Mesendoderm (in vitro differentiated cells): ENCODE measurements around the gene PIRT. TPM values are rescaled to one million over a fixed set of nuclear protein-coding genes. Genes with fewer than 3 reads are reported as not detected.

Source experiments
- DNase-seq: peaks from one replicate; pipeline ENCODE4 v3.0.0; 2013
- H2AK5ac ChIP-seq: 2 replicates; pipeline ENCODE4 v1.6.1; 2013; ENCODE audit warnings: low read length, inconsistent platforms
- H2BK120ac ChIP-seq: 2 replicates; pipeline ENCODE4 v1.6.1; 2013; ENCODE audit warnings: low read depth, mild to moderate bottlenecking, low read length, moderate library complexity, mixed read lengths
- H2BK15ac ChIP-seq: replicated peaks from 2 replicates; pipeline ENCODE4 v1.6.1; 2013; ENCODE audit warnings: low read depth, mild to moderate bottlenecking, moderate library complexity
- H2BK5ac ChIP-seq: 2 replicates; pipeline ENCODE4 v1.6.1; 2013; ENCODE audit warnings: low read length, inconsistent platforms
- H3K18ac ChIP-seq: 2 replicates; pipeline ENCODE4 v1.6.1; 2013; ENCODE audit warnings: mild to moderate bottlenecking, low read length, mixed read lengths
- H3K23ac ChIP-seq: one replicate; pipeline ENCODE4 v1.6.1; 2013; ENCODE audit warnings: low read length
- H3K27ac ChIP-seq: 2 replicates; pipeline ENCODE4 v1.5.1; 2013; ENCODE audit warnings: low read depth, mild to moderate bottlenecking, inconsistent platforms, low read length, moderate library complexity
- H3K27me3 ChIP-seq: 2 replicates; pipeline ENCODE4 v1.6.1; 2013; ENCODE audit warnings: low read length, control low read depth, mild to moderate bottlenecking, inconsistent platforms; ENCODE audit not compliant: insufficient read depth, poor library complexity
- H3K36me3 ChIP-seq: 2 replicates; pipeline ENCODE4 v1.6.1; 2013; ENCODE audit warnings: low read length, inconsistent platforms; ENCODE audit not compliant: control insufficient read depth, insufficient read depth
- H3K4ac ChIP-seq: one replicate; pipeline ENCODE4 v1.6.1; 2013; ENCODE audit warnings: low read depth, mild to moderate bottlenecking, low read length, moderate library complexity
- H3K4me1 ChIP-seq: 2 replicates; pipeline ENCODE4 v1.6.1; 2013; ENCODE audit warnings: low read depth, low read length, inconsistent platforms; ENCODE audit not compliant: control insufficient read depth
- H3K4me2 ChIP-seq: 2 replicates; pipeline ENCODE4 v1.6.1; 2013; ENCODE audit warnings: low read length
- H3K4me3 ChIP-seq: 2 replicates; pipeline ENCODE4 v1.5.1; 2013; ENCODE audit warnings: mild to moderate bottlenecking, low read length
- H3K56ac ChIP-seq: one replicate; pipeline ENCODE4 v1.6.1; 2013; ENCODE audit warnings: low read length
- H3K79me1 ChIP-seq: 2 replicates; pipeline ENCODE4 v1.6.1; 2013; ENCODE audit warnings: low read length, inconsistent platforms
- H3K79me2 ChIP-seq: 2 replicates; pipeline ENCODE4 v1.6.1; 2013; ENCODE audit warnings: mild to moderate bottlenecking, low read length; ENCODE audit not compliant: control insufficient read depth, insufficient read depth
- H3K9ac ChIP-seq: 2 replicates; pipeline ENCODE4 v1.6.1; 2013; ENCODE audit warnings: low read length, inconsistent platforms
- H4K5ac ChIP-seq: one replicate; pipeline ENCODE4 v1.6.1; 2013; ENCODE audit warnings: low read length
- H4K8ac ChIP-seq: one replicate; pipeline ENCODE4 v1.6.1; 2013; ENCODE audit warnings: low read depth, mild to moderate bottlenecking, control low read depth, low read length, moderate library complexity
- WGBS: extraction: QIAGEN DNeasy Blood & Tissue Kit; methylation state at CpG from one replicate; pipeline ENCODE4 v1.1.7; 2013; ENCODE audit warnings: low lambda C conversion rate, missing lambda C conversion rate; ENCODE audit not compliant: insufficient coverage; ENCODE audit errors: extremely low coverage; 5-methylcytosine and 5-hydroxymethylcytosine counted together
- small RNA-seq: library from polyadenylated mRNA; stranded (forward); fragments of <200 nt; extraction: miRNeasy Mini kit (QIAGEN cat#:217004); gene quantifications from one replicate; pipeline ENCODE3, GENCODE V24; 2013; ENCODE audit not compliant: insufficient read depth

PIRT gene

DNA sequence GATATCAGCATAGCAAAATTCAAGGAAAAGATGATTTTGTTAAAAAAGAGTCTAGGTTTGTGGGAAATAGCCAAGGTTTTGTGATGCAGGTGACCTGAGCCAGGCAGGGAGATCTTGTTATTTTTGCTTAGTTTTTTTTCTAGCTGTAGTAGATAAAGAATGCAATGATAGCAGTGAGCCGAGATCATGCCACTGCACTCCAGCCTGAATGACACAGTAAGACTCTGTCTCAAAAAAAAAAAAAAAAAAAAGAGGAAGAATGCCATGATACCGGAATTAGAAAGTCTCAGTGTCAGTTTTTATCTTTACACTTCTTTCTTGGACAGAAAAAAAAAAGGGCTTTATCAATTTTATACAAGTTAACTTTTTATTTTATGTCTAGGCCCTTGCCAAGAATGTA, 61.5 kb downstream of the PIRT start:
- no peak overlapping the region for H2BK15ac ChIP-seq
- H4K5ac ChIP-seq = no peak overlapping the region
- H3K27me3 ChIP-seq = no peaks in the 10 kb centered on the region
- H3K4me3 ChIP-seq = no peak overlapping the region
- no peak overlapping the region for H3K4me2 ChIP-seq
- no peak overlapping the region for H3K23ac ChIP-seq
- DNase-seq = no peak
- H3K27ac ChIP-seq = no peak overlapping the region
- H3K79me1 ChIP-seq = no peaks in the 10 kb centered on the region
- H3K56ac ChIP-seq = no peak overlapping the region
- no peaks in the 10 kb centered on the region for H3K36me3 ChIP-seq
- WGBS = no CpG with 5 or more reads among the region's 2 CpGs
- no peak overlapping the region for H2AK5ac ChIP-seq
- H2BK120ac ChIP-seq = no peak overlapping the region
- no peak overlapping the region for H4K8ac ChIP-seq
- H3K4me1 ChIP-seq = no peaks in the 10 kb centered on the region
- no peak overlapping the region for H3K4ac ChIP-seq
- H3K9ac ChIP-seq = no peak overlapping the region
- no peak overlapping the region for H2BK5ac ChIP-seq
- H3K18ac ChIP-seq = no peak overlapping the region
- no peaks in the 10 kb centered on the region for H3K79me2 ChIP-seq

DNA sequence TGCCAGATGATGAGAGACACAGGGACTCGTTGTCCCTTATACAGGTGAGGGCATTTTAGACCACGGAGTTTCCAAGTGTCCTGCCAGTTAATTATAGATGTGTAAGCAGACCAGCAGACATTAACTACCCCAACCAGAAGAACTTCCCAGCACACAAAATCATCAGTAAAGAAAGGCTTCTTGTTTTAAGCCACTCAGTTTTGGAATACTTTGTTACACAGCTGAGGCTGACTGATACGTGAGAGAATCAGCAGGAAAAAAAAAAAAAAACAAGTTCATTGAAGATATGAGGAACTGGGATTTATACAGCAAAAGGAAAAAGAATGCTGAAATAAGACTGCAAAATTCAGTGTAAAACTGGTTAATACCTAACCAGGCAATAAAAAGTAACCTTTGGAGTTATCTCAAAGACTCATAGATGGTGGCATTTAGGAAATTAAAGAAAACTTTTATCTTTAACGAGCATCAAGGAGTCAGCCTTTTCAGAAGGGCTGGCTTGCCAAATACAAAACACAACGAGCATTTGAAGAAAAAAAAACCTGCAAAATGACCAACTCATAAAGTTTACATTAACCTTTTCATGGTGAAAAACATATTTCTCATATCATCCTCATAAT, 62.0 kb downstream of the PIRT start:
- Histone ChIP-seq H2BK120ac (no peak overlapping the region), H3K4me3 (no peak overlapping the region), H3K36me3 (no peaks in the 10 kb centered on the region), H4K5ac (no peak overlapping the region), H2BK5ac (no peak overlapping the region), H3K4me1 (no peaks in the 10 kb centered on the region), H3K4me2 (no peak overlapping the region), H3K56ac (no peak overlapping the region), H4K8ac (no peak overlapping the region), H3K27me3 (no peaks in the 10 kb centered on the region), H3K4ac (no peak overlapping the region), H2BK15ac (no peak overlapping the region), H2AK5ac (no peak overlapping the region), H3K18ac (no peak overlapping the region), H3K9ac (no peak overlapping the region), H3K23ac (no peak overlapping the region), H3K27ac (no peak overlapping the region), H3K79me1 (no peaks in the 10 kb centered on the region), H3K79me2 (no peaks in the 10 kb centered on the region)
- no peak for DNase-seq
- no CpG with 5 or more reads among the region's 5 CpGs for WGBS

DNA sequence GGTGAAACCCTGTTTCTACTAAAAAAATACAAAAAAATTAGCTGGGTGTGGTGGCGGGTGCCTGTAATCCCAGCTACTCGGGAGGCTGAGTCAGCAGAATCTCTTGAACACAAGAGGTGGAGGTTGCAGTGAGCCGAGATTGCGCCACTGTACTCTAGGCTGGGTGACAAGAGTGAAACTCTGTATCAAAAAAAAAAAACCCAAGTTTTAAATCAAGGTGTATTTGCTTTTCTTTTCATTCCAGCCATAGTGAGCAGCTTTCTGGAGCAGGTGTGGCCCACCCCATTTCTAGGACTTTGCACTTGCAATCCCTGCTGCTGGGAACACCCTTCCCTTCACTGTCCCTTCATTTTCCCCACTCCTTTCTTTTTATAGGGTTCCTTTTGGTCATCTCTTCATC, 62.8 kb downstream of the PIRT start:
- Histone ChIP-seq H3K27ac (no peak overlapping the region), H4K8ac (no peak overlapping the region), H3K9ac (no peak overlapping the region), H3K56ac (no peak overlapping the region), H3K4me2 (no peak overlapping the region), H2BK15ac (no peak overlapping the region), H2BK5ac (no peak overlapping the region), H3K18ac (no peak overlapping the region), H2BK120ac (no peak overlapping the region), H3K36me3 (no peaks in the 10 kb centered on the region), H3K79me2 (no peaks in the 10 kb centered on the region), H3K4me3 (no peak overlapping the region), H3K4me1 (no peaks in the 10 kb centered on the region), H3K79me1 (no peaks in the 10 kb centered on the region), H3K4ac (no peak overlapping the region), H4K5ac (no peak overlapping the region), H2AK5ac (no peak overlapping the region), H3K27me3 (no peaks in the 10 kb centered on the region), H3K23ac (no peak overlapping the region)
- no peak for DNase-seq
- no CpG with 5 or more reads among the region's 4 CpGs for WGBS

DNA sequence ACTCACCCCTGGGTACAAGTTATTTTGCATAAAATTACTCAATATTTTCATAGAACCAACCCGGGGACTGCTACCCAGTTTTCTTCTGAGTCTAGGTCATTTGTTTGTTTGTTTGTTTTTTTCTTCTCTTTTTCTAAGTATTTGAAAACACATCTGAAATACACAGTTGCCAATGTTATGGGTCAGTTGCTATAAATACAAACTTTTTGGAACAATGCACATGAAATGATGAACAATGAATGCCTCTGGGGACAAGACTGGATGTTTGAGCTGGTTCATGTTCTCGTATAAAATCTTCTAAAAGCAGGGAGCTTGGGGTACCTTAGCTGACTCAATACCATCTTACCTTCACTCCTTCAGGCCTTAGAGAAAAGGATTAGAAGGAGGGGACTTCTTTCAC, 64.5 kb downstream of the PIRT start:
- Histone ChIP-seq H2BK15ac (no peak overlapping the region), H3K4me1 (no peaks in the 10 kb centered on the region), H3K79me2 (no peaks in the 10 kb centered on the region), H2AK5ac (no peak overlapping the region), H3K9ac (no peak overlapping the region), H3K36me3 (no peaks in the 10 kb centered on the region), H4K5ac (no peak overlapping the region), H3K4me2 (no peak overlapping the region), H3K27me3 (no peaks in the 10 kb centered on the region), H3K27ac (no peak overlapping the region), H3K79me1 (no peaks in the 10 kb centered on the region), H4K8ac (no peak overlapping the region), H3K23ac (no peak overlapping the region), H3K18ac (no peak overlapping the region), H2BK120ac (no peak overlapping the region), H3K56ac (no peak overlapping the region), H3K4me3 (no peak overlapping the region), H2BK5ac (no peak overlapping the region), H3K4ac (no peak overlapping the region)
- DNase-seq = no peak
- WGBS = no CpG with 5 or more reads among the region's 2 CpGs

Small RNA genes within 50 kb of the gene (small RNA-seq; reads per million reads assigned to genes)
- gene AC015908.2 = not detected
- not detected for gene RNU6-1065P
- not detected for gene TMEM238L
